DOHH2 (cell line): ENCODE measurements around the gene CXCL1.

ENCODE experiments used
- CTCF ChIP-seq: fragments of 200-600 bp; sonication (generic); IDR thresholded peaks from one replicate; pipeline ENCODE4 v1.5.1; 2014; ENCODE audit warnings: antibody characterized with exemption, mild to moderate bottlenecking, low read depth, low read length; ENCODE audit not compliant: poor library complexity, severe bottlenecking
- EZH2phosphoT487 ChIP-seq: fragments of 200-600 bp; sonication (generic); IDR thresholded peaks from 2 replicates; pipeline ENCODE4 v1.6.1; 2017; ENCODE audit warnings: borderline replicate concordance, mild to moderate bottlenecking, antibody characterized with exemption, low read length, moderate library complexity, mixed read lengths

- no peak for TF ChIP-seq CTCF
- TF ChIP-seq EZH2phosphoT487: no peak
Measured at GRCh38 chr4:73853246-73853704, 15.9 kb upstream of the CXCL1 start, which contains the start of gene PF4V1.
